ENCODE measurements around the gene ST7.
"Not testable (repeated sequence)": the region's sequence is repeated elsewhere in the genome, so short reads cannot be mapped to it uniquely, and the experiment has no call there.

Gene ST7

GRCh38 chr7:117243390-117243789 lies 290.1 kb downstream of the ST7 start:
- DNase-seq = no peak

DNA sequence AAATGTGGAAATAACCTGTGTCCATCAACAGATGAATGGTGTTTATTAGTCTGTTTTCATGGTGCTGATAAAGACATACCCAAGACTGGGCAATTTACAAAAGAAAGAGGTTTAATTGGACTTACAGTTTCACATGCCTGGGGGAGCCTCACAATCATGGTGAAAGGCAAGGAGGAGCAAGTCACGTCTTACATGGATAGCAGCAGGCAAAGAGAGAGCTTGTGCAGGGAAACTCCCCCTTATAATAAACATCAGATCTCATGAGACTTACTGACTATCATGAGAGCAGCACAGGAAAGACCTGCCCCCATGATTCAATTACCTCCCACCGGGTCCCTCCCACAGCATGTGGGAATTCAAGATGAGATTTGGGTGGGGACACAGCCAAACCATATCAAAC lies 292.4 kb downstream of the ST7 start:
- DNase-seq = not testable (repeated sequence)

DNA sequence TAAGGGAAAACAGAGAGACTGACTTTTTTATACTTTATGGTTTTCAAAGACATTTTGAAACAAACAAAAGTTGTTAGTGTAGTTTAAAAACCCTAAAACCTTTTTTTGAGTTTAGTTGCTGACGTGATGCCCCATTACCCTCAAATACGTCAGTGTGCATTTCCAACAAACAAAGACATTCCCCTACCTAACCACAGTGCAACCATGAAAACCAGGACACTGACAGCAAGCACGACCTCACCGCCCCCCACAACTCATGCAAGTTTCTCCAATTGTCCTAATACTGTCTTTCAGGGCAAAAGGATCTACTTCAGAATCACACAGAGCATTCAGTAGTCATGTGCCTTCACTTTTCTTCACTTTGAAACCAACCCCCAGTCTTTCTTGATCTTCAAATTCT lies 294.5 kb downstream of the ST7 start:
- DNase-seq = no peak

GRCh38 chr7:117248829-117249228 lies 295.5 kb downstream of the ST7 start:
- no peak for DNase-seq

DNA sequence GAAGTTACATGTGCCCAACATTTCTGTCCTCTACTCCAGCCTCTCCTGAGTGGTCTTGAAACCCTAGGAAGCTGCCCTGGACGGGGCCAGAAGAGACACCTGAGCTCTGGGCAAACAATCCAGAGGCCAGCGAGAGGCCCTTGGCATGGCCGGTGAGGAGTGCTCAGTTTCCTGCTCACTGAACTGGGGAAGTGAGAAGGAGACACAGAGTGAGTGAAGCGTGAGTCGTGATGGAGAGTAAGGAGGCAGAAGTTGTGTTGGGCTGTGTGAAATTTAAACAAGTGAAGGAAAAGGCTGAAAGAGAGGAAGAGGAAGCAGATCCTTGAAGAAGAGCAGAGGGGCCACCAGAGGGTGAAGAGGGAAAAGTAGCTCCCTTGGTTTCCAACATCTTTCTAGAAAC lies 296.4 kb downstream of the ST7 start:
- no peak for DNase-seq

GRCh38 chr7:117250245-117250644 lies 296.9 kb downstream of the ST7 start:
- no peak for DNase-seq

DNA sequence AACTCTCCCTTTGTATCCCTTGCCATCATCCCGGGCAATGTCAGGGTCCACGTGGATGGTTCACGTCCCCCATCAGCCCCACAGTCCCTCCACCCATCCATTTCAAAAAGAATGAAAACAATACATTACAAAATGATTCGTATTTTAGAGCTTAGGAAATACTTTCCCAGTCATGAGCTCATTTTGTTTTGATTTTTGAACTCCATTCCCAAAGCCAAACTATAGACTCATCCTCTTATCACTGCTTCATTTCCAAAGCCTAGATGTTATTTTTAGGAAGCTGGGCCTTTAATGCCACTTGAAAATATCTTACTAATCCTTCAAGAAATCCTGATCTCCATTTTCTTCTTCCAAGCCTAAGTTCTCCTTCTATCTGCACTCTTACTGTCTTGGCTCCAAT lies 297.5 kb downstream of the ST7 start:
- DNase-seq = no peak

GRCh38 chr7:117251687-117252086 lies 298.4 kb downstream of the ST7 start:
- DNase-seq = no peak

- no peak for DNase-seq
Observed at GRCh38 chr7:117259615-117260014, 306.3 kb downstream of the ST7 start.

- DNase-seq = no peak
Observed at GRCh38 chr7:117262546-117262945, 309.2 kb downstream of the ST7 start.

DNA sequence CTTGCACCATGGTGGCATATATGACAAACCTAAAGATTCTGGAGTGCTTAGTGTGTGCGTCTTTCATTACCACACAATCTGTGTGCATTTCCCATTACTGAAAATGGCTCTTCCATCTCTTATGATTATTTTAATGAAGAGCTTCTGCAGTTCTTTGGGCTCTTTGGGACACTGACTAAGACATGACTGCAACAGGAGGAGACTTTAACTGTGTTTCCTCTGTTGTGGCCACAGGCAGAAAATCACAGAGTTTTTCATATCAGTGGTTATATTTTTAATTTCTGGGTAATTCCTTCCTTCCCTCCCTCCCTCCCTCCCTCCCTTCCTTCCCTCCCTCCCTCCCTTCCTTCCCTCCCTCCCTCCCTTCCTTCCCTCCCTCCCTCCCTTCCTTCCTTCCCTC lies 311.4 kb downstream of the ST7 start:
- no peak for DNase-seq

- DNase-seq = no peak
Observed at GRCh38 chr7:117269417-117269816, 316.1 kb downstream of the ST7 start.

DNA sequence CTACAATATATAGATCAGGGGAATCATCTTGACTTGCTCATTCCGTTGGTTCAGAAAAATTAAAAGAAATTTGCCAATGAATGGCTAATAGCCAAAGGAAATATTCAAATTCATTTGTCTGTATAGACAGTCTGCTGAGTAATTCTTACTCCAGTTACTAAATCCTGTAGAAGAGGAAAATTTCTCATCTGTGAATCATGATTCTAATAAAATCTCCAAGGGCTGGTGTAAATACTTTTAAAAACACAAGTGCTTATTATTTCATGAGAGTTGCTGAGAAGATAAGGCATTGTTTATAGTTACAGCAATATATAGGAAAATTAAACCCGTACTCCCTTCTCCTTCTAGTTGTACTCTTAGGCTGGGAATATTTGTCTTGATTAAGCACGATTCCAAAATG lies 316.6 kb downstream of the ST7 start:
- no peak for DNase-seq

DNA sequence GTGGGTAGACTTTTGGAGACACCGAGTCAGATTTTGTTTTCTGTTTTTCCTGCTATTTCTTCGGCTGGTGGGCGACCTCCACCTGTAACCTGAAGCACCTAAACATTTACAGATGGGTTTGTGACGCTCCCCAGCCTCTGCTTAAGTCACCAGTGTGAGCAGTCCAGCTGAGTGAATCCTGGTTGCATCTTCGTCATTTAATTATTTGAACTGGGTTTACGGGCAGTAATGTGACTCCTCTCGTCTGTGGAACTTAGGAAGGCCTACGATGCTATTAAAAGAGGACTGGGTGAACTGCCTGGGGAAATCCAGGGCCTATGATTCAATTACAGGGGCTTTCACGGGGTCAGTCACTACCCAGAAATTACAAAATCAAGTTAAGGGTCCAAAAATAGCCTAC lies 317.1 kb downstream of the ST7 start:
- DNase-seq = no peak

DNA sequence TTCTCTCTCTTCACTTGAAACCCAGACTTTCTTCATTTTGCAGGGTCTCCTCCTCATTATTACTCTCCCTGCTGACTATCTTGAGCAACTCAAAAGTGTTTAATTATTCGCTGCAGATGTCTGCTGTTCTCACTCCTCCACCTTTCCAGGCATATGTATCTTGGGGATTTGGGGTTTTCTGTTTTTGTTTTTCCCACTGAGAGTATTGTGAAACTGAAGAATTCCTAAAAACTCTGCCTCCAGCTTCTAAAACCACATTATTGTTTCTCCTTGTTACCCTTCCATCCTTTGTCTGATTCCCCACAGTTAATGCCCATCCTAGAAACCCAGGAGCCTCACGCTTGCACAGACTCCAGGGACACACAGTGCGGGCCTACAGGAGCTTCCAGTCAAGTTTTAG lies 318.3 kb downstream of the ST7 start:
- DNase-seq = no peak

GRCh38 chr7:117272017-117272759 lies 318.9 kb downstream of the ST7 start:
- DNase-seq = no peak

DNA sequence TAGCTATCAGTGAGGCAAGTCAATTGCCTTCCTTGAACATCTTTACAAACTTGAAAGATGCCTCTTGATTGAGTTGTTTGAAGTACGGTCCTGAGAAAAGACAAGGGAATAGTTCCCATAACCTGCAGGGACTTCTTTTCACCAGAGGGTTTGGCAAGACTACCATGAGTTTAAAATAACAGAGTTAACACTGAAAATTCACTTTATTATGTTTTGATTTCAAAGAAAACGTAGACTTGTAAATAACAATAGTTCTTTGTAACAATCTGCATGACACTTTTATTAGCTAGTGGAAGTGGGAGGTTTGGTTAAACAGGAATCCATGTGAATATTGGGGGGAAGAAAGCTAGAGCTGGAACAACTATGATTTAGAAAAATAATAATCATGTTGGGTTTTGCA lies 320.0 kb downstream of the ST7 start:
- DNase-seq = no peak

- no peak for DNase-seq
Observed at GRCh38 chr7:117273814-117274225, 320.5 kb downstream of the ST7 start.

GRCh38 chr7:117274951-117275350 lies 321.6 kb downstream of the ST7 start:
- no peak for DNase-seq

DNA sequence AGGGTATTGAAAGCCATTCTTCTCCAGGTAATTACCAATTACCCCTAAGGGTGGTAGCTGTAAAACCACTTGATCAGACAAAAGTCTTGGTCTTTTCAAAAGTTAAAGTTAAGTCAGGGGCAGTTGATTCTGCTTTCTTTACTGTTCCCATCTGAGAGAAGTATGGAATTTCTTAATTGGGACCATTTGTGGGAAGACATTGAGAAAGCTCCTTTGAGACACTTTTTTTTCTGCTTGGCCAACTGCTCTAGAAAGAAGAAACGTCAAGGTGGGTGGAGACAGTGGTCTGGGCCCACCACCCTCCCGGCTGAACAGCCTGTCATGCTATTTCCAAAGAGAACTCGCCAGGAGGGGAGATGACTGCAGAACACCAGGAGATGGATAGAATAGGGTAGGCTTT lies 324.3 kb downstream of the ST7 start:
- DNase-seq = no peak

GRCh38 chr7:117278040-117278439 lies 324.7 kb downstream of the ST7 start:
- DNase-seq = no peak

DNA sequence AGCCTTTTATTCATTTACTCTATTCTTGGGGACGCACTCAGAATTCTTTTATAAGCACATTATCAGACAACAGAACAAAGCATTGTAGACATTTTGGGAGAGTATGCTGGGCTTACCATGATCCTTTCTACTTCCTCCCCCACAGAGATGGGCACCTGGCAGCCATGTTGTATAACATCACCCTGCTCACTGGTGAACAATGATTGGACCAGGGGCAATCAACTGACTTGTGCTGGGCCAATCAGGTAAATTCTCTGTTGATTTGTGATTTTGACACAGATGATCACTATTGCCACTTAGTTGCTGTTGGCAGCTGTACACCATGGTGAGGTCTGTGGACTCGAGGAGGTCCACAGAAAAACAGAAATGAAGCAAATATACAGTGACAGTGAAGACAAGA lies 325.9 kb downstream of the ST7 start:
- no peak for DNase-seq
